ENCODE results near the gene GPD1.
A peak's percentile ranks its signal among the peaks of the same experiment; 100 is the strongest.

Gene GPD1

GRCh38 chr12:50102646-50103309 lies 1.0 kb upstream of the GPD1 start:
- DNase-seq: no peak

DNA sequence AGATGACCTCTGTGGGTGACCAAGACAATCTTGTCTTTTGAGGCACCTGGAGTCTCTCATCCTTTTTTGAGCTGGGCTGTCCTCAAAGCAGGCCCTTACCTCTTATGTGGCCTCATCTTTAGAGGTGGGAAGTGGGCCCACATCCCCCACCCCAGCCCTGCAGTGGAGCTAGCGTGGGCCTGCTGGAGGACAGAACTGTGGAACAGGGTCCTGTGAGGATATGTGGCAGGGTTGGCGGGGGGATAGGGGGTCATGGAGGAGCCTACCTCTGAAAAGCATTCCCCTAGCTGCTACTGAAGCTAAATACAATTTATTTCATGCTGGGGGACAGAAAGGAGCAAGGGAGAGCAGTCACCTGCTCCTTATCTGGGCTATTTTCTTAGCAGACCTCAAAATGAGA lies 457 bp upstream of the GPD1 start:
- DNase-seq: no peak

DNA sequence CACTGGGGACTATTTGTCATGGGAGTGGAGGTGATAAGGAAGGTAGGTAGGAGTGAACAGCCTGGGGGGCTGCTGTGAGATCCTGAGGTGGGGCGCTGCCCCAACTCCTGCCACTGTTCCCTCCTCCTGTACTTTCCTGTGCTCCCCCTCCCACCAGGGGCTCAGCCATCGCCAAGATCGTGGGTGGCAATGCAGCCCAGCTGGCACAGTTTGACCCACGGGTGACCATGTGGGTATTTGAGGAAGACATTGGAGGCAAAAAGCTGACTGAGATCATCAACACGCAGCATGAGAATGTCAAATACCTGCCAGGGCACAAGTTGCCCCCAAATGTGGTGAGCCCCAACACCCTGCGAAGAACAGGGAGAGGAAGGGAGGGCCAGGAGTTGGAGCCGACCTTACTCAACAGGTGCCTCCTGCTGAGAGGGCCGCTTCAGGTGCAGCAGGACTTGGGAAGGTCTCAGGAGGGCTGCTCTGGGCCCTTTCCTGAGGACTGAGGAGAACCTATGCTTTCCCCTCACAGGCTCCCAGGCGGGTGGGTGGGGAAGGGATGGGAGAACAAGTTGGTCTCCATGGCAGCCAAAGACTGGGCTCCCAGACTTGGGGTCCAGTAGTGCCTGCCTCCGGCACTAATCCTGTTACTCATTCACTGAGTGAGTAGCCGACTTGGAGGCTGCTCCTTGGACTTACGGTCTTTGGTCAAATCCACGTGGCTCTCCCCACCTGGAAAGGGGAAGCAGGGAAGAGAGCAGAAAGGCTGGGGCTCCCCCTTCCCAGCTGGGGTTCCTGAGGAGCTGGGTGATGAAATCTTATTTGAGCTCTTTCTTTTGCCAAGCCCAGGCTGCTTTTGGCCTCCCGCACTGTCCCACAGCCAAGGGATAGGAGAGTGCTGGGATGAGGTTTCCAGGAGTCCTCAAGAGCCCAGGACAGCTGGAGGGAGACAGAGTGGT lies 884 bp downstream of the GPD1 start:
- no peak for DNase-seq

DNA sequence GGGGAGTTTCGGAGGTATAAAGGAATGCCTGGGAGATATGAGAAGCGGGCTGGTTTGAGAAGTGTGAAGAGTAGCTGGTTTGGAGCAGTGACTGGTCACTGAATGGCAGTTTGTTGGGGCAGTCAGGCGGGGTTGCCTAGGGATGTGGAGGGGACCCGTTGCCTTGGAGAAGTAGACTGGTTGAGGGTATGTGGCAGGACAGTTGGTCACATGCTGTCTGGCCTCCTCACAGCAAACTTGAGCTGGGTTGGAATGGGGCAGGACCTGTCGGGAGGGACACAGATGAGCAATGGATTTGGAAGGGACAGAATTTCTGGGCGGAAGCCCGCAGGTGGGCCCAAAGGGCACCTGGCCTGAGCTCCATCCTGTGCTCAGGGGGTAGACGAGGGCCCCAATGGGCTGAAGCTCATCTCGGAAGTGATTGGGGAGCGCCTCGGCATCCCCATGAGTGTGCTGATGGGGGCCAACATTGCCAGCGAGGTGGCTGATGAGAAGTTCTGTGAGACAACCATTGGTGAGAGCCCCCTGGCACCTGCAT lies 2.2 kb downstream of the GPD1 start:
- no peak for DNase-seq

GRCh38 chr12:50106907-50107306 lies 3.1 kb downstream of the GPD1 start:
- no peak for DNase-seq

DNA sequence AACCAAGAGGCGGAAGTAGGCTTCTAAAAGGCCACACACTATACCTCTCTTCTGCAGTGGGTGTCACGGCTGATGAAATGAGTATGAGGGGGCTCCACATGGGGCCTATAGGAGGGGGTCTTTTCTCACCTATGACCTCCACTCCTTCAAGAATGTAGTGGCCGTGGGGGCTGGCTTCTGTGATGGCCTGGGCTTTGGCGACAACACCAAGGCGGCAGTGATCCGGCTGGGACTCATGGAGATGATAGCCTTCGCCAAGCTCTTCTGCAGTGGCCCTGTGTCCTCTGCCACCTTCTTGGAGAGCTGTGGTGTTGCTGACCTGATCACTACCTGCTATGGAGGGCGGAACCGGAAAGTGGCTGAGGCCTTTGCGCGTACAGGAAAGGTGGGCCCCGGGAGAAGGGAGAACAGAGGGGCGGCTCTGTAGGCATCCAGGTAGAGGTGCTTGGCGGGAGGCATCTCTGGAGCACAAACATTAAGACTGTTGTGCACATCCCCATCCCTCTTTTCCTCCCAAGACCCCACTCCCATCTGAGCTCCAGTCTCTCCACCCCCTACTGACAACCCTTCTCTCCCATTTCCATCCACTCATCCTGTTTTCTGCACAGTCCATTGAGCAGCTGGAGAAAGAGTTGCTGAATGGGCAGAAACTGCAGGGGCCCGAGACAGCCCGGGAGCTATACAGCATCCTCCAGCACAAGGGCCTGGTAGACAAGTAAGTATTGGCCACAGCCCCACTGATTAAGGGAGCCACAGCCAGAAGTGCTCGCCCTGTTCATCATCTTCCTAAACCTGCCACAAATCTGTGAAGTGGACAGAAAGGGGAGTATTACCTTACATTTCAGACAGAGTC lies 3.8 kb downstream of the GPD1 start:
- DNase-seq: no peak

- DNase-seq: no peak
Observed at GRCh38 chr12:50109319-50109718, 5.5 kb downstream of the GPD1 start.

DNA sequence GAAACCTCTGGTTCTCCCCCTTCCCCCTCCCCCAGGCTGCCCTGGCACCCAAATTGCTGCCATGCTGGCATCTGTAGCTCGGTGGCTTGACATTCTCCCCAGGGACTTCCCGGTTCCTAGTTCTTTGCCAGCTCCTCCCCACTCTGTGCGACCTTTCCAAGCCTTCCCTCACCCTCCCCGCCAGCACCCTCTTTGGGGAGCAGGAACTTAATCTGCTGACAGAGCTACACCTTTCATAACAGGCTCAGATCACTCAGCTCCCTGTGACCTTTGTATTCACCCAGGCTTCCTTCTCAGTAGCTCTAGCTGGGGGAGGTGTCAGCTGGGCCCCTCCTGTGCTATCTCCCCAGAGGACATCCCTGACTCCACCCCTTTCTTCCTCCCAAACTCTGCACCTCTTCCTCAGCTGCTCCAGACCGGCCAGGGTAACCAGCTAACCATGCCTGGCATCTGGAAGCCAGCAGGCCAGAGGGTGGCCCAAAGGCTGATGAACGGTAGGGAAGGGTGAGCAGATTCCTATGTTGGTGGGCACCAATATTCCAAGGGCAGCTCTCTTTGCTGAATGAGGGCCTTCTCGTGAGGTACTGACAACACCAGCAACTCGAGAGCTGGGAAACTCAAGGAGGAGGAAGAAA lies 6.4 kb downstream of the GPD1 start:
- peak in 1 of 2 experiments; percentile 32 for DNase-seq

DNA sequence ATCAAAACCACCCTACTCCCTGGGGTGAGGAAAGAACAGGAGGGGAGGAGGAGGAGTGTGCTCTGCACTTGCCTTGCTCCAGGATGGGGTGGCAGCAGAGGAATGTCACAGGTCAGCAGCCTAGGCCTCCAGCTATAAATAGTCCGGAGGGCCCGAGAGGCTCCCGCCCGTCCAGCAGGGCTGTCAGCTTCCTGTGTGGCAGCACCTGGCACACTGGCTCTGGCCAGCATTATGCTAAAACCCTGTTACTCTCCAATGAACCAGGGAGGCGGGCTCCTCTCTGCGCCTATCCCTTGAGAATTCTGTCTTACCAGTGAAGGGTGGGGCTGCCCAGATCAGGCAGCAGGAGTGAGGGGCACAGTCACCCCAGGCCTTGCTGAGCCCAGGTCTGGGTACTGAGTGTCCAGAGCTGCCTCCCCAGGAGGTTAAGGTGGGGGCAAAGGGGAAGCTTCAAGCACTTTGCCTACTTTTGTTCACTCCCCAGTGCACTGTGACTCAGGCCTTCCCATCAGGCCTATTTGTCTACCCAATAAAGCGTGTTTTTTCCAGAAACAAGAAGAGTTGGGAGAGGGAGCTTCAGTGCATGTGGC lies 7.0 kb downstream of the GPD1 start:
- DNase-seq: peak in 1 of 2 experiments; percentile 37

- DNase-seq: no peak
Observed at GRCh38 chr12:50111395-50111692, 7.5 kb downstream of the GPD1 start.

DNA sequence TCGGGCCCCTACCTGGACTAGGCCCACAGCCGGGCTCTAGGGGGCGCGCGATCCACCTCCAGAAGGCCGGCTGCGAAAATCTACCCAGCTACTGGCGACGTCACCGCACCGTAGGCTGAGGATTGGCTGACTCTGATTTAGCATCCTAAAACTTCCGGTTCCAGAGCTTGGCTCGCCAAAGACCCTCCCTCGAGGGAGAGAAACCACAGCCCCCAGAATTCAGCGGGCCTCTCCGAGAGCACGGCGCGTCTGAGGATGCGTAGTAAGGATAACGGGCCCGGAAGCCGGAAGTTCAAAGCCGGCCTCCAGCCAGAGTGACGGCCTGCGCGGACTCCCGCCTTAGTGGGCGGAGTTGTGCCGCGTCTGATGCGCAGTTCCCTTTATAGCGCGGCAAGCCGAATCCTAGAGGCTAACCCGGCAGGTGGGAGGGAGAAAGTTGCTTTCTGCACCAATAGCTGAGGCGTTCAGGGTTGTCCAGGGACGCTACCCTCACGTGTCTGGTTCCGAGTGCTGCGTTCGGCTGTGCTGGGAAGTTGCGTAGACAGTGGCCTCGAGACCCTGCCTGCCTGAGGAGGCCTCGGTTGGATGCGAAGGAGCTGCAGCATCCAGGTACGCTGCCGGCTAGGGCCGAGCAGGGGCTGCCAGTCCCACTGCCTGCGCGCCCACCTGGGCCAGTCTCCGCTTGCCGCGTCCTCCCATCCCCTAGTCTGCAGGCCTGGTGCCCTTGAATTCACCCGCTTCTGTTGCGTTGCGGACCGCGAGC lies 8.1 kb downstream of the GPD1 start, which contains the start of gene COX14:
Gene COX14 (plus strand): TSS at position 544 of the 763 bp plus-strand sequence. CDS start 7,808 bp downstream, outside the sequence.
- peak; percentile 99 to 100 for DNase-seq

DNA sequence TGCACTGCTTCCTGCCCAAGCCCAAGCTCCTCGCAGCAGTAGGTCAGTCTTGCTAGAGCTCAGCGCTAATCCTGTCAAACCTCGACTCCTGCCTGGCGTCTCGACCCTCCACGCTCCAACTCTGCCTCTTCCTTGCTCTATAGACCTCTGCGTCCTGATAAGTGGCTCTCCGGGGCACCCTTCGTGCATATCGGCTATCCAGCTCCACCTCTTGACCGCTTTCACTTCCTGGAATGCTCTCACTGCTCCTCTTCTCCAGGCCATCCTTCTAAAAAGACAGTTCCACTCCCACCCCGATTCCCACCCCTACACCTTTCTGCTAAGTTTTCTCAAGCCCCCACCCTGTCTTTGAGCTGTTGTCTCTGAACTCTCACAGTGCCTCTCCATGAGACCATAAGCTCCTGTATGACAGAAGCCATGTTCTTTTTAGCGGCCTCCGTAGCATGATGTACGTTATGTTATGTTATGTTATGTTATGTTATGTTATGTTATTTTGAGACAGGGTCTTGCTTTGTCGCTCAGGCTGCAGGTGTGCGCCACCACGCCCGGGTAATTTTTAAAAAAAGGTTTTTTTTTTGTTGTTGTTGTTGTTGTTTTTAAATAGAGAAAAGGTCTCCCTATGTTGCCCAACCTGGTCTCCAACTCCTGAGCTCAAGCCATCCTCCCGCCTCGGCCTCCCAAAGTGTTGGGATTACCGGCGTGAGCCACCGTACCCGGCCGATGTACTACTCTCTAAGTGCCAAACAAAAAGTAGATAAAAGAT lies 8.8 kb downstream of the GPD1 start:
- no peak for DNase-seq

- no peak for DNase-seq
Observed at GRCh38 chr12:50117057-50117622, 13.3 kb downstream of the GPD1 start.

GRCh38 chr12:50119387-50119786 lies 15.6 kb downstream of the GPD1 start:
- no peak for DNase-seq

DNA sequence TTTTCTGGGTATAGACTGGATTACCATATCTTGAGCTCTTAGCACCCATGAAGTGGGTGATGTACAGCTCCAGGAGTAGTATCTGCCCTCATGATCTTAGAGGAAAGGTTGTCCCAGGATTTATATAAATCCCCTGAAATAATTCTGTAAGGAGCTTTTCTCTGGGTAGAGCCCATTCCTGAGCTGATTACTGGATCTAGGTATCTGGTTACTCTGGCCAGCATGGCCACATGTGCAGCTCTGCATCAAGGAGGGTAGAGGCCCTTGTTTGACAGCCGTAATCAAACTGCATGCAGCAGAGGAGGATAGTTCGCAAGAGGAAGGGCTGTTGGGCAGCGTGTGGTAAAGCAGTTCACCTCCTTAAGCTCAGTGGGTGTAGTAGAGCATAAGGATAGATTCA lies 16.7 kb downstream of the GPD1 start:
- no peak for DNase-seq

GRCh38 chr12:50120953-50121352 lies 17.1 kb downstream of the GPD1 start:
- DNase-seq: peak in 1 of 2 experiments; percentile 13

GRCh38 chr12:50121641-50122040 lies 17.8 kb downstream of the GPD1 start:
- no peak for DNase-seq

- peak in 1 of 2 experiments; percentile 14 for DNase-seq
Observed at GRCh38 chr12:50123203-50123602, 19.4 kb downstream of the GPD1 start.

DNA sequence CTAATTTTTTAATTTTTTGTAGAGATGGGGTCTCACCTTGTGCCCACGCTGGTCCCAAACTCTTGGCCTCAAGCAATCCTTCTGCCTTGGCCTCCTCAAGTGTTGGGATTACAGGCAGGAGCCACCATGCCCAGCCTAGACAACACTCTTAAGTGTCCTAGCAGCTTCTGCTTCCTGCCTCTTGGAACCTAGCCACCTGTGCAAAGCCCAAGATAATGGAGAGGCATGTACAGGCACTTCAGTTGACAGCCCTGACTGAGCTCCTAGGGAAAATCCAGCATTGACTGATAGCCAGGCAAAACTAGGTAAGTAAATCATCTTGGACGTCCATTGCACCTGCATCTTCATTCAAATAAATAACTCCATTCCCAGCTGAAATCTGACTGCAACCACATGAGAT lies 23.7 kb downstream of the GPD1 start:
- no peak for DNase-seq

GRCh38 chr12:50129290-50129689 lies 25.5 kb downstream of the GPD1 start:
- no peak for DNase-seq
